ACC112 (cell line): Measurements from ENCODE around the gene TIGD6.

ENCODE experiments used
- H2AFZ ChIP-seq: fragments of 200-600 bp; sonication (generic); one replicate; pipeline ENCODE4 v1.6.0; 2017; ENCODE audit warnings: antibody characterized with exemption, low read length; ENCODE audit not compliant: unreplicated experiment
- H3K27ac ChIP-seq: fragments of 200-600 bp; sonication (generic); 2 replicates; pipeline ENCODE4 v1.5.1; 2014; ENCODE audit warnings: low read depth, mild to moderate bottlenecking, antibody characterized with exemption, low read length, moderate library complexity
- H3K27me3 ChIP-seq: fragments of 200-600 bp; sonication (generic); 2 replicates; pipeline ENCODE4 v1.6.1; 2014; ENCODE audit warnings: mild to moderate bottlenecking, antibody characterized with exemption, low read length, moderate library complexity, mixed read lengths; ENCODE audit not compliant: insufficient read depth
- H3K36me3 ChIP-seq: fragments of 200-600 bp; sonication (generic); 2 replicates; pipeline ENCODE4 v1.6.1; 2016; ENCODE audit warnings: mild to moderate bottlenecking, antibody characterized with exemption, low read length, moderate library complexity, mixed read lengths; ENCODE audit not compliant: insufficient read depth
- H3K4me1 ChIP-seq: fragments of 200-600 bp; sonication (generic); one replicate; pipeline ENCODE4 v1.6.1; 2016; ENCODE audit warnings: low read length, mixed read lengths; ENCODE audit not compliant: insufficient read depth, unreplicated experiment, control insufficient read depth
- H3K4me3 ChIP-seq: fragments of 200-600 bp; sonication (generic); 2 replicates; pipeline ENCODE4 v1.5.1; 2014; ENCODE audit warnings: mild to moderate bottlenecking, low read depth, low read length
- H3K79me2 ChIP-seq: fragments of 200-600 bp; sonication (generic); one replicate; pipeline ENCODE4 v1.6.0; 2016; ENCODE audit warnings: low read length; ENCODE audit not compliant: control insufficient read depth, unreplicated experiment, insufficient read depth

The TIGD6 gene

GRCh38 chr5:150000256-150000989 lies at the start of gene TIGD6, which contains the start of gene HMGXB3:
Gene TIGD6, minus strand, starts transcription at chr5:150000654. Its CDS starts 4,306 bp downstream, at chr5:149996348.
Gene HMGXB3, plus strand, starts transcription at chr5:150000739. Its CDS starts 4,114 bp downstream, at chr5:150004853.
- peak within 1 kb of the TSS; percentile 79 for H3K27ac ChIP-seq
- peak within 1 kb of the TSS; percentile 70 for H2AFZ ChIP-seq
- peaks cover 6% of the 10 kb centered on the region; the same call in 1 of the 2 replicates for H3K36me3 ChIP-seq
- no peaks in the 10 kb centered on the region for H3K27me3 ChIP-seq
- H3K4me1 ChIP-seq: peaks cover 23% of the 10 kb centered on the region
- H3K4me3 ChIP-seq: peak within 1 kb of the TSS; percentile 99
- H3K79me2 ChIP-seq: peaks cover 55% of the 10 kb centered on the region

GRCh38 chr5:150046031-150046430 lies 45.6 kb upstream of the TIGD6 start:
- H3K27me3 ChIP-seq: no peaks in the 10 kb centered on the region
- H3K79me2 ChIP-seq: peaks cover 5% of the 10 kb centered on the region
- no peak overlapping the region for H2AFZ ChIP-seq
- no peak overlapping the region for H3K4me3 ChIP-seq
- no peak overlapping the region for H3K27ac ChIP-seq
- peaks cover 39% of the 10 kb centered on the region for H3K36me3 ChIP-seq
- H3K4me1 ChIP-seq: peaks cover 46% of the 10 kb centered on the region

GRCh38 chr5:150045549-150045948 lies 45.1 kb upstream of the TIGD6 start:
- Histone ChIP-seq H3K4me1 (peaks cover 41% of the 10 kb centered on the region), H3K27ac (no peak overlapping the region), H3K79me2 (peaks cover 5% of the 10 kb centered on the region), H3K4me3 (no peak overlapping the region), H3K27me3 (no peaks in the 10 kb centered on the region), H3K36me3 (peaks cover 39% of the 10 kb centered on the region), H2AFZ (no peak overlapping the region)

- H3K27ac ChIP-seq: peak overlapping the region; percentile 70
- H3K79me2 ChIP-seq: peaks cover 8% of the 10 kb centered on the region
- H3K27me3 ChIP-seq: no peaks in the 10 kb centered on the region
- peaks cover 33% of the 10 kb centered on the region for H3K4me1 ChIP-seq
- H2AFZ ChIP-seq: no peak overlapping the region
- 0 out of 2 replicates have a peak overlapping the region, but pooled peaks have one; percentile 12 for H3K4me3 ChIP-seq
- peaks cover 36% of the 10 kb centered on the region for H3K36me3 ChIP-seq
Observed at GRCh38 chr5:150044712-150045111, 44.3 kb upstream of the TIGD6 start.

- Histone ChIP-seq H3K4me1 (peaks cover 29% of the 10 kb centered on the region), H3K36me3 (peaks cover 35% of the 10 kb centered on the region), H3K27me3 (no peaks in the 10 kb centered on the region), H3K27ac (peak overlapping the region; percentile 70), H3K79me2 (peaks cover 11% of the 10 kb centered on the region), H2AFZ (no peak overlapping the region), H3K4me3 (peak overlapping the region; percentile 12; the same call in 1 of the 2 replicates)
Observed at GRCh38 chr5:150044329-150044681, 43.9 kb upstream of the TIGD6 start.

GRCh38 chr5:150043657-150044328 lies 43.3 kb upstream of the TIGD6 start:
- no peaks in the 10 kb centered on the region for H3K27me3 ChIP-seq
- H3K4me3 ChIP-seq: peak overlapping the region; percentile 12; the same call in 1 of the 2 replicates
- peaks cover 14% of the 10 kb centered on the region for H3K79me2 ChIP-seq
- no peak overlapping the region for H2AFZ ChIP-seq
- H3K27ac ChIP-seq: peak overlapping the region; percentile 70
- peaks cover 25% of the 10 kb centered on the region for H3K4me1 ChIP-seq
- peaks cover 38% of the 10 kb centered on the region for H3K36me3 ChIP-seq

- H3K79me2 ChIP-seq: peaks cover 24% of the 10 kb centered on the region
- H3K36me3 ChIP-seq: peaks cover 51% of the 10 kb centered on the region
- H3K4me3 ChIP-seq: no peak overlapping the region
- no peak overlapping the region for H2AFZ ChIP-seq
- no peak overlapping the region for H3K27ac ChIP-seq
- H3K4me1 ChIP-seq: peaks cover 26% of the 10 kb centered on the region
- no peaks in the 10 kb centered on the region for H3K27me3 ChIP-seq
Observed at GRCh38 chr5:150042459-150042858, 42.0 kb upstream of the TIGD6 start.

- H3K4me3 ChIP-seq: no peak overlapping the region
- H3K36me3 ChIP-seq: peaks cover 72% of the 10 kb centered on the region
- peaks cover 27% of the 10 kb centered on the region for H3K79me2 ChIP-seq
- H3K4me1 ChIP-seq: peaks cover 45% of the 10 kb centered on the region
- no peak overlapping the region for H2AFZ ChIP-seq
- H3K27ac ChIP-seq: no peak overlapping the region
- no peaks in the 10 kb centered on the region for H3K27me3 ChIP-seq
Observed at GRCh38 chr5:150038547-150038946, 38.1 kb upstream of the TIGD6 start.

- H2AFZ ChIP-seq: no peak overlapping the region
- peaks cover 77% of the 10 kb centered on the region for H3K36me3 ChIP-seq
- no peak overlapping the region for H3K4me3 ChIP-seq
- H3K79me2 ChIP-seq: peaks cover 24% of the 10 kb centered on the region
- peaks cover 35% of the 10 kb centered on the region for H3K4me1 ChIP-seq
- peak overlapping the region; percentile 72 for H3K27ac ChIP-seq
- no peaks in the 10 kb centered on the region for H3K27me3 ChIP-seq
Observed at GRCh38 chr5:150036513-150036912, 36.1 kb upstream of the TIGD6 start.

- Histone ChIP-seq H3K79me2 (peaks cover 22% of the 10 kb centered on the region), H3K4me3 (no peak overlapping the region), H3K36me3 (peaks cover 72% of the 10 kb centered on the region), H3K4me1 (peaks cover 35% of the 10 kb centered on the region), H2AFZ (no peak overlapping the region), H3K27ac (peak overlapping the region; percentile 56), H3K27me3 (no peaks in the 10 kb centered on the region)
Observed at GRCh38 chr5:150035139-150035895, 34.9 kb upstream of the TIGD6 start.
